ENCODE data around the gene HPD. TPM values are rescaled to one million over a fixed set of nuclear protein-coding genes. Genes with fewer than 3 reads are reported as not detected.
A peak's percentile ranks its signal among the peaks of the same experiment; 100 is the strongest.

HPD gene
- total and polyA plus RNA-seq, 7 experiments from 2014 or later, result not detected

- peaks cover 0 to 9% (median 0%) of the 10 kb centered on the region in 7 donors for H3K4me1 Mint-ChIP-seq
- peaks cover 0 to 4% (median 0%) of the 10 kb centered on the region in 11 donors for H3K9me3 Mint-ChIP-seq
- Histone ChIP-seq H3K9me3 (ENCODE audit: control insufficient read depth in 2 of 3, low read length in 3 of 3) (no peaks in the 10 kb centered on the region), H3K36me3 (ENCODE audit: control insufficient read depth in 2 of 3, insufficient read depth in 3 of 3, low read length in 3 of 3) (peaks cover 11 to 89% (median 23%) of the 10 kb centered on the region in 3 experiments), H3K4me3 (ENCODE audit: low read length) (no peak overlapping the region), H3K27ac (ENCODE audit: low read depth, low read length) (no peak overlapping the region), H3K4me1 (ENCODE audit: control insufficient read depth in 2 of 2, insufficient read depth in 2 of 2, low read length in 2 of 2) (no peaks in the 10 kb centered on the region), H3K27me3 (ENCODE audit: control insufficient read depth in 2 of 2, insufficient read depth in 2 of 2, low read length in 2 of 2) (no peaks in the 10 kb centered on the region)
- POLR2A ChIA-PET, result interaction anchor here (0.7 to 1.2 kb wide), 2 partner anchors 19 to 28 kb away, joined by 3 read pairs; partner anchors contain the start of gene SETD1B
- no peak for ATAC-seq
- CTCF ChIA-PET, result no interaction called here
- H3K36me3 Mint-ChIP-seq, result peaks cover 4 to 24% (median 8%) of the 10 kb centered on the region in 5 donors
- no peak overlapping the region for H3K4me3 Mint-ChIP-seq
- DNase-seq, result peak in 1 of 9 donors; percentile 7
- intact Hi-C loops (cut with micrococcal nuclease), result no loop called here
- H3K27ac Mint-ChIP-seq, result peak overlapping the region in 1 of 9 donors; percentile 65
- H3K27me3 Mint-ChIP-seq, result no peaks in the 10 kb centered on the region
Measured at GRCh38 chr12:121822393-121823100, 36.1 kb downstream of the HPD start.

- Histone ChIP-seq H3K27me3 (ENCODE audit: control insufficient read depth in 2 of 2, insufficient read depth in 2 of 2, low read length in 2 of 2) (no peaks in the 10 kb centered on the region), H3K9me3 (ENCODE audit: control insufficient read depth in 2 of 3, low read length in 3 of 3) (no peaks in the 10 kb centered on the region), H3K36me3 (ENCODE audit: control insufficient read depth in 2 of 3, insufficient read depth in 3 of 3, low read length in 3 of 3) (peaks cover 12 to 92% (median 35%) of the 10 kb centered on the region in 3 experiments), H3K4me1 (ENCODE audit: control insufficient read depth in 2 of 2, insufficient read depth in 2 of 2, low read length in 2 of 2) (no peaks in the 10 kb centered on the region), H3K4me3 (ENCODE audit: low read length) (no peak overlapping the region), H3K27ac (ENCODE audit: low read depth, low read length) (no peak overlapping the region)
- ATAC-seq, result no peak
- POLR2A ChIA-PET, result interaction anchor here (1.0 to 2.0 kb wide), 5 partner anchors 8 to 26 kb away, joined by 3 to 9 read pairs (median 4); partner anchors contain the start of gene SETD1B
- Mint-ChIP-seq H3K4me1 (peaks cover 3 to 15% (median 11%) of the 10 kb centered on the region in 7 donors), H3K27ac (no peak overlapping the region), H3K36me3 (peaks cover 4 to 26% (median 11%) of the 10 kb centered on the region in 5 donors), H3K9me3 (peaks cover 0 to 2% (median 0%) of the 10 kb centered on the region in 11 donors), H3K4me3 (no peak overlapping the region), H3K27me3 (no peaks in the 10 kb centered on the region)
- CTCF ChIA-PET, result interaction anchor here (1.4 kb wide), 1 partner anchor 25 kb away, joined by 6 read pairs; no protein-coding TSS in a partner anchor
- no peak for DNase-seq
- intact Hi-C loops (cut with micrococcal nuclease), result no loop called here
Measured at GRCh38 chr12:121820056-121820455, 38.6 kb downstream of the HPD start.

GRCh38 chr12:121819212-121819949 is 39.3 kb downstream of the HPD start:
- H3K27ac Mint-ChIP-seq, result peak overlapping the region in 1 of 9 donors; percentile 78
- CTCF ChIA-PET, result no interaction called here
- POLR2A ChIA-PET, result interaction anchor here (0.5 to 2.0 kb wide), 5 partner anchors 9 to 274 kb away, joined by 3 to 7 read pairs (median 3); partner anchors contain the start of gene SETD1B
- Histone ChIP-seq H3K36me3 (ENCODE audit: control insufficient read depth in 2 of 3, insufficient read depth in 3 of 3, low read length in 3 of 3) (peaks cover 12 to 92% (median 42%) of the 10 kb centered on the region in 3 experiments), H3K27me3 (ENCODE audit: control insufficient read depth in 2 of 2, insufficient read depth in 2 of 2, low read length in 2 of 2) (no peaks in the 10 kb centered on the region), H3K9me3 (ENCODE audit: control insufficient read depth in 2 of 3, low read length in 3 of 3) (no peaks in the 10 kb centered on the region), H3K27ac (ENCODE audit: low read depth, low read length) (no peak overlapping the region), H3K4me3 (ENCODE audit: low read length) (no peak overlapping the region), H3K4me1 (ENCODE audit: control insufficient read depth in 2 of 2, insufficient read depth in 2 of 2, low read length in 2 of 2) (no peaks in the 10 kb centered on the region)
- H3K4me1 Mint-ChIP-seq, result peaks cover 3 to 15% (median 11%) of the 10 kb centered on the region in 7 donors
- intact Hi-C loops (cut with micrococcal nuclease), result no loop called here
- H3K27me3 Mint-ChIP-seq, result no peaks in the 10 kb centered on the region
- ATAC-seq, result no peak
- no peak for DNase-seq
- H3K36me3 Mint-ChIP-seq, result peaks cover 4 to 26% (median 11%) of the 10 kb centered on the region in 5 donors
- H3K4me3 Mint-ChIP-seq, result no peak overlapping the region
- H3K9me3 Mint-ChIP-seq, result peaks cover 0 to 2% (median 0%) of the 10 kb centered on the region in 11 donors

- Histone ChIP-seq H3K27ac (ENCODE audit: low read depth, low read length) (no peak overlapping the region), H3K27me3 (ENCODE audit: control insufficient read depth in 2 of 2, insufficient read depth in 2 of 2, low read length in 2 of 2) (no peaks in the 10 kb centered on the region), H3K36me3 (ENCODE audit: control insufficient read depth in 2 of 3, insufficient read depth in 3 of 3, low read length in 3 of 3) (peaks cover 12 to 90% (median 36%) of the 10 kb centered on the region in 3 experiments), H3K4me1 (ENCODE audit: control insufficient read depth in 2 of 2, insufficient read depth in 2 of 2, low read length in 2 of 2) (peaks cover 8 to 9% of the 10 kb centered on the region in 2 donors), H3K9me3 (ENCODE audit: control insufficient read depth in 2 of 3, low read length in 3 of 3) (no peaks in the 10 kb centered on the region), H3K4me3 (ENCODE audit: low read length) (no peak overlapping the region)
- Mint-ChIP-seq H3K4me3 (no peak overlapping the region), H3K27me3 (no peaks in the 10 kb centered on the region), H3K36me3 (peaks cover 4 to 30% (median 17%) of the 10 kb centered on the region in 5 donors), H3K9me3 (peaks cover 0 to 4% (median 0%) of the 10 kb centered on the region in 11 donors), H3K27ac (peak overlapping the region in 1 of 9 donors; percentile 9), H3K4me1 (peaks cover 14 to 29% (median 22%) of the 10 kb centered on the region in 7 donors)
- intact Hi-C loops (cut with micrococcal nuclease), result no loop called here
- CTCF ChIA-PET, result interaction anchor here (0.7 to 1.5 kb wide), 2 partner anchors 8 to 39 kb away, joined by 3 to 4 read pairs; no protein-coding TSS in a partner anchor
- DNase-seq, result no peak
- POLR2A ChIA-PET, result interaction anchor here (4.0 kb wide), 1 partner anchor 21 kb away, joined by 40 read pairs; no protein-coding TSS in a partner anchor
- ATAC-seq, result no peak
Measured at GRCh38 chr12:121817648-121818043, 41.0 kb downstream of the HPD start.

- Mint-ChIP-seq H3K9me3 (peaks cover 0 to 4% (median 0%) of the 10 kb centered on the region in 11 donors), H3K4me3 (peak overlapping the region in 1 of 10 donors; percentile 44), H3K4me1 (peaks cover 17 to 32% (median 24%) of the 10 kb centered on the region in 7 donors), H3K27me3 (no peaks in the 10 kb centered on the region), H3K27ac (peak overlapping the region in 4 of 9 donors; percentile 46 to 84 (median 65)), H3K36me3 (peaks cover 4 to 32% (median 17%) of the 10 kb centered on the region in 5 donors)
- POLR2A ChIA-PET, result interaction anchor here (2.5 to 4.0 kb wide), 2 partner anchors 11 to 20 kb away, joined by 17 to 40 read pairs; no protein-coding TSS in a partner anchor
- intact Hi-C loops (cut with micrococcal nuclease), result no loop called here
- Histone ChIP-seq H3K36me3 (ENCODE audit: control insufficient read depth in 2 of 3, insufficient read depth in 3 of 3, low read length in 3 of 3) (peaks cover 12 to 85% (median 32%) of the 10 kb centered on the region in 3 experiments), H3K9me3 (ENCODE audit: control insufficient read depth in 2 of 3, low read length in 3 of 3) (no peaks in the 10 kb centered on the region), H3K27ac (ENCODE audit: low read depth, low read length) (no peak overlapping the region), H3K4me3 (ENCODE audit: low read length) (no peak overlapping the region), H3K4me1 (ENCODE audit: control insufficient read depth in 2 of 2, insufficient read depth in 2 of 2, low read length in 2 of 2) (peaks cover 13 to 15% of the 10 kb centered on the region in 2 donors), H3K27me3 (ENCODE audit: control insufficient read depth in 2 of 2, insufficient read depth in 2 of 2, low read length in 2 of 2) (no peaks in the 10 kb centered on the region)
- ATAC-seq, result no peak
- CTCF ChIA-PET, result interaction anchor here (0.9 to 2.5 kb wide), 3 partner anchors 9 to 72 kb away, joined by 3 to 26 read pairs (median 3); partner anchors contain the start of gene RHOF
- no peak for DNase-seq
Measured at GRCh38 chr12:121816925-121817647, 41.6 kb downstream of the HPD start.

All from naive thymus-derived CD4-positive, alpha-beta T cell (primary cell).